GM19035 (cell line): ENCODE results near the gene NTHL1.
"Not testable (repeated sequence)": the region's sequence is repeated elsewhere in the genome, so short reads cannot be mapped to it uniquely, and the experiment has no call there.

Source experiments
- ATAC-seq: cut with Tn5 transposase; IDR thresholded peaks from one replicate; pipeline ENCODE4 v1.9.1; 2021; ENCODE audit not compliant: unreplicated experiment

The NTHL1 gene

GRCh38 chr16:2042986-2043666 lies 4.5 kb downstream of the NTHL1 start:
- ATAC-seq, result no peak

GRCh38 chr16:2042171-2042985 lies 5.3 kb downstream of the NTHL1 start:
- no peak for ATAC-seq

GRCh38 chr16:2040787-2041522 lies 6.7 kb downstream of the NTHL1 start:
- no peak for ATAC-seq

GRCh38 chr16:2040041-2040786 lies 7.4 kb downstream of the NTHL1 start:
- ATAC-seq, result no peak

GRCh38 chr16:2039274-2040031 lies 8.2 kb downstream of the NTHL1 start:
- ATAC-seq, result no peak

GRCh38 chr16:2038382-2039231 lies 9.0 kb downstream of the NTHL1 start:
- no peak for ATAC-seq

- ATAC-seq, result no peak
Observed at GRCh38 chr16:2037647-2038381, 9.8 kb downstream of the NTHL1 start.

GRCh38 chr16:2037115-2037514 lies 10.5 kb downstream of the NTHL1 start:
- ATAC-seq, result no peak

GRCh38 chr16:2036200-2036966 lies 11.3 kb downstream of the NTHL1 start:
- no peak for ATAC-seq

GRCh38 chr16:2035431-2036199 lies 12.0 kb downstream of the NTHL1 start:
- ATAC-seq, result no peak

- ATAC-seq, result no peak
Observed at GRCh38 chr16:2034696-2035430, 12.8 kb downstream of the NTHL1 start.

GRCh38 chr16:2033909-2034695 lies 13.5 kb downstream of the NTHL1 start:
- not testable (repeated sequence) for ATAC-seq

- ATAC-seq, result no peak
Observed at GRCh38 chr16:2033057-2033908, 14.4 kb downstream of the NTHL1 start.

GRCh38 chr16:2032285-2033056 lies 15.2 kb downstream of the NTHL1 start:
- no peak for ATAC-seq
